ENCODE measurements around the gene SUGP1. TPM values are rescaled to one million over a fixed set of nuclear protein-coding genes. Genes with fewer than 3 reads are reported as not detected.

SUGP1 gene
- total and polyA plus RNA-seq, 2 of the 13 experiments (the other 11 are each of a cell fraction or from before 2014, with no cell fraction given), result 21.6 to 25.9 TPM

- no peak for TF ChIP-seq ZNF737 (CRISPR knock-in tag; IDR thresholded peaks at IDR 0.05; ENCODE audit: borderline replicate concordance)
- no peak for TF ChIP-seq MED1 (CRISPR knock-in tag; IDR thresholded peaks at IDR 0.05)
- no peak for TF ChIP-seq ARID2 (CRISPR knock-in tag; IDR thresholded peaks at IDR 0.05; ENCODE audit: borderline replicate concordance)
- 0 out of 2 replicates have a peak, but pooled peaks have one; percentile 24 for TF ChIP-seq ZC3H13 (CRISPR knock-in tag; IDR thresholded peaks at IDR 0.05)
- TF ChIP-seq KDM5A (IDR thresholded peaks at IDR 0.05; ENCODE audit: borderline replicate concordance, low read length), result no peak
- TF ChIP-seq ZBTB39 (CRISPR knock-in tag; IDR thresholded peaks at IDR 0.05), result no peak
- TF ChIP-seq TOPORS (CRISPR knock-in tag; IDR thresholded peaks at IDR 0.05), result peak; percentile 40; the same call in 1 of the 2 replicates
- no peak for TF ChIP-seq ATF5 (CRISPR knock-in tag; IDR thresholded peaks at IDR 0.05; ENCODE audit: low read depth)
- peak; percentile 42; the same call in 1 of the 2 replicates for TF ChIP-seq ZFY (CRISPR knock-in tag; IDR thresholded peaks at IDR 0.05)
- TF ChIP-seq ZNF264 (CRISPR knock-in tag; IDR thresholded peaks at IDR 0.05), result no peak
- TF ChIP-seq USF2 (IDR thresholded peaks at IDR 0.05; ENCODE audit: low read depth, low read length), result 0 out of 2 replicates have a peak, but pooled peaks have one; percentile 25
- peak; percentile 89 for TF ChIP-seq USF2 (CRISPR knock-in tag; IDR thresholded peaks at IDR 0.05; ENCODE audit: borderline replicate concordance)
- no peak for TF ChIP-seq RBAK (CRISPR knock-in tag; IDR thresholded peaks at IDR 0.05)
- no peak for TF ChIP-seq ZFP36 (IDR thresholded peaks at IDR 0.05; ENCODE audit: borderline replicate concordance, low read depth, low read length, partially characterized antibody)
- TF ChIP-seq IRX3 (CRISPR knock-in tag; IDR thresholded peaks at IDR 0.05; ENCODE audit: borderline replicate concordance, low read depth), result peak; percentile 28; the same call in 1 of the 2 replicates
- TF ChIP-seq KDM2A (CRISPR knock-in tag; IDR thresholded peaks at IDR 0.05; ENCODE audit: borderline replicate concordance, low read depth), result peak; percentile 35; the same call in 1 of the 2 replicates
- no peak for TF ChIP-seq ZNF121 (CRISPR knock-in tag; IDR thresholded peaks at IDR 0.05)
- no peak for TF ChIP-seq NFYB (CRISPR knock-in tag; IDR thresholded peaks at IDR 0.05)
- no peak for TF ChIP-seq FOXA1 (IDR thresholded peaks at IDR 0.05)
- no peak for TF ChIP-seq FOXA1 (CRISPR knock-in tag; IDR thresholded peaks at IDR 0.05)
- no peak for TF ChIP-seq FOSL1 (CRISPR knock-in tag; IDR thresholded peaks at IDR 0.05; ENCODE audit: borderline replicate concordance)
- no peak for TF ChIP-seq HNRNPH1 (optimal IDR thresholded peaks at IDR 0.05; ENCODE audit: low read depth, low read length)
- no peak for TF ChIP-seq NR3C1 (CRISPR knock-in tag; IDR thresholded peaks at IDR 0.05)
- TF ChIP-seq FLYWCH1 (CRISPR knock-in tag; IDR thresholded peaks at IDR 0.05), result no peak
- no peak for TF ChIP-seq ZNF776 (CRISPR knock-in tag; IDR thresholded peaks at IDR 0.05)
- peak; percentile 62; the same call in 1 of the 2 replicates for TF ChIP-seq TFDP1 (CRISPR knock-in tag; IDR thresholded peaks at IDR 0.05; ENCODE audit: borderline replicate concordance)
- no peak for TF ChIP-seq RAD51 (IDR thresholded peaks at IDR 0.05; ENCODE audit: borderline replicate concordance)
Observed at GRCh38 chr19:19361075-19361594, 40.8 kb upstream of the SUGP1 start (continued).
